ACC112 (cell line): ENCODE data around the gene FSIP1.

Experiments used
- H2AFZ ChIP-seq: fragments of 200-600 bp; sonication (generic); one replicate; pipeline ENCODE4 v1.6.0; 2017; ENCODE audit warnings: antibody characterized with exemption, low read length; ENCODE audit not compliant: unreplicated experiment
- H3K27ac ChIP-seq: fragments of 200-600 bp; sonication (generic); 2 replicates; pipeline ENCODE4 v1.5.1; 2014; ENCODE audit warnings: low read depth, mild to moderate bottlenecking, antibody characterized with exemption, low read length, moderate library complexity
- H3K27me3 ChIP-seq: fragments of 200-600 bp; sonication (generic); 2 replicates; pipeline ENCODE4 v1.6.1; 2014; ENCODE audit warnings: mild to moderate bottlenecking, antibody characterized with exemption, low read length, moderate library complexity, mixed read lengths; ENCODE audit not compliant: insufficient read depth
- H3K36me3 ChIP-seq: fragments of 200-600 bp; sonication (generic); 2 replicates; pipeline ENCODE4 v1.6.1; 2016; ENCODE audit warnings: mild to moderate bottlenecking, antibody characterized with exemption, low read length, moderate library complexity, mixed read lengths; ENCODE audit not compliant: insufficient read depth
- H3K4me1 ChIP-seq: fragments of 200-600 bp; sonication (generic); one replicate; pipeline ENCODE4 v1.6.1; 2016; ENCODE audit warnings: low read length, mixed read lengths; ENCODE audit not compliant: insufficient read depth, unreplicated experiment, control insufficient read depth
- H3K4me3 ChIP-seq: fragments of 200-600 bp; sonication (generic); 2 replicates; pipeline ENCODE4 v1.5.1; 2014; ENCODE audit warnings: mild to moderate bottlenecking, low read depth, low read length
- H3K79me2 ChIP-seq: fragments of 200-600 bp; sonication (generic); one replicate; pipeline ENCODE4 v1.6.0; 2016; ENCODE audit warnings: low read length; ENCODE audit not compliant: control insufficient read depth, unreplicated experiment, insufficient read depth

The FSIP1 gene

DNA sequence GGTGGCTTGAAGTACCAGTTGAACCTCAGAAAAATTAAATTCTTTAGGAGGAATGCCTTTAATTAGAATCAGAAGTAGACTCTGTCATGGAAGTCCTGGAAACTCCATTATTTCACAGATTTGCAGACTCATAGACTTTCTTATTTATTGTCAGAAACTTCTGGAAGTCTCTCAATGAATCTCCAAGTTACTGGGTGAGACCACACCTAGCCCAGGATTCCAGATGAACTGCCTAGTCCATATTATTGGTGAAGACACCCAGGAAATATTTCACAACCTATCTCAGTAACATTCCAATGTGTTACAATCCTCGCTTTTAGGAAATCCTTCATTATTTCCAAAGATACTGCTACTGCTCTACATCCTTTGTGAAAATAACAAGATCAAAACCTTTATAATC lies 208.2 kb downstream of the FSIP1 start:
- no peaks in the 10 kb centered on the region for H3K79me2 ChIP-seq
- H2AFZ ChIP-seq: no peak overlapping the region
- H3K27ac ChIP-seq: no peak overlapping the region
- H3K4me1 ChIP-seq: peaks cover 7% of the 10 kb centered on the region
- H3K27me3 ChIP-seq: no peaks in the 10 kb centered on the region
- H3K4me3 ChIP-seq: no peak overlapping the region
- H3K36me3 ChIP-seq: no peaks in the 10 kb centered on the region

DNA sequence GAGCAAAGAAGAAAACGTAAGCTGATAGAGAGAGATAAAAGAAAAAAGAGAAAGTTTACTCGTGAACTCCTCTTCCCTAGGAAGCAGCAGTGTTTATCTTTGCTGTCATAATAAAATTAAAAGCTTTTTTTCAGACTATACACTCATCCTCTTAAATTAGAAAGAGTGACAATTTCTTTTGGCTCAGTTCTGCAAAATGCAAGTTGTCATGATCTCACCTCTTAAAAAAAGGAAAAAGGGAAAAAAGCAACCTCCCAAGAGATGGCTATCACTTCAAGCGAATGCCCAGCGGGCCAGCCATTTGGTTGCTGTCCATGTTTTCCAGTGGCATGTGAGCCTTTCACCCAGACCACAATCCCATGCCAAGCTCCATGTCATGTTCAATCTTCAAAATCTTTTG lies 208.8 kb downstream of the FSIP1 start:
- H3K27ac ChIP-seq: no peak overlapping the region
- H2AFZ ChIP-seq: no peak overlapping the region
- no peak overlapping the region for H3K4me3 ChIP-seq
- H3K36me3 ChIP-seq: no peaks in the 10 kb centered on the region
- H3K79me2 ChIP-seq: no peaks in the 10 kb centered on the region
- H3K4me1 ChIP-seq: peaks cover 4% of the 10 kb centered on the region
- H3K27me3 ChIP-seq: no peaks in the 10 kb centered on the region

DNA sequence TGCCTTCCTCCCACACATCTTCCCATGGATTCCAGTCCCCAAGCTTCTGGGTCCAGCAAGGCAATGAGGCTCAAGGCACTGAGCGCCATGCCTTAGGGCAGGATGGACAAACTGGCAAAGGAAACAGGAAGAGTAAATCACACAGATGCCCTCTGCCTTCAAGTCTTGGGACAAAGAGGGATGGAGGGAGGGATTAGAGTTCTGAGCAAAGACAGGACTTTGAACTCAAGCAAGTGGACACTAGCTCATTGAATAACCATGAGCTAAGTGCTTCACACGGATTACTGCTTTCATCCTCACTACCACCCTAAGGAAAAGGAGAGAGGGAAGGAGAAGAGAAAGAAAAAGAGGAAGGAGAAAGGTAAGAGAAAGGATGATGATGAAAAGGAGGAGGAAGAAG lies 209.4 kb downstream of the FSIP1 start:
- H3K27me3 ChIP-seq: no peaks in the 10 kb centered on the region
- H3K79me2 ChIP-seq: no peaks in the 10 kb centered on the region
- H3K4me1 ChIP-seq: no peaks in the 10 kb centered on the region
- H3K4me3 ChIP-seq: no peak overlapping the region
- H3K27ac ChIP-seq: no peak overlapping the region
- H3K36me3 ChIP-seq: no peaks in the 10 kb centered on the region
- H2AFZ ChIP-seq: no peak overlapping the region

DNA sequence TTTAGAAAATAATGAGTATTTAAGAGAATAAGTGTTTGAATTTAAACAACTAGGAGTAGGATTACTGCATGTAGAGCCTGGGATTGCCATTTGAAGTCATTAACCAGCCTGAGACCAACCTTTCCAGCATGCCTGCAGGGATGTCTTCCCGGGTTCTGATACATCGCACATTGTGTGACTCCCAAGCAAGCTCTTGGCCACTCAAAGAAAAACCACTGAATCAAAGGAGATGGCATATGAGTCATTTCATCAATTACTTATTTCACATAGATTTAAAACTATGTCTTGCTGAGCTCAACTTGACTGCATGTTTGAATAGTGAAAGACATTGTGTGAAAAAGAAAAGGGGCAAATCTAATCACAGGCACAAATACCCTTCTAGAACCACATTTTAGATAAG lies 216.8 kb downstream of the FSIP1 start:
- no peak overlapping the region for H2AFZ ChIP-seq
- no peak overlapping the region for H3K4me3 ChIP-seq
- H3K4me1 ChIP-seq: no peaks in the 10 kb centered on the region
- H3K36me3 ChIP-seq: no peaks in the 10 kb centered on the region
- no peak overlapping the region for H3K27ac ChIP-seq
- no peaks in the 10 kb centered on the region for H3K27me3 ChIP-seq
- no peaks in the 10 kb centered on the region for H3K79me2 ChIP-seq

DNA sequence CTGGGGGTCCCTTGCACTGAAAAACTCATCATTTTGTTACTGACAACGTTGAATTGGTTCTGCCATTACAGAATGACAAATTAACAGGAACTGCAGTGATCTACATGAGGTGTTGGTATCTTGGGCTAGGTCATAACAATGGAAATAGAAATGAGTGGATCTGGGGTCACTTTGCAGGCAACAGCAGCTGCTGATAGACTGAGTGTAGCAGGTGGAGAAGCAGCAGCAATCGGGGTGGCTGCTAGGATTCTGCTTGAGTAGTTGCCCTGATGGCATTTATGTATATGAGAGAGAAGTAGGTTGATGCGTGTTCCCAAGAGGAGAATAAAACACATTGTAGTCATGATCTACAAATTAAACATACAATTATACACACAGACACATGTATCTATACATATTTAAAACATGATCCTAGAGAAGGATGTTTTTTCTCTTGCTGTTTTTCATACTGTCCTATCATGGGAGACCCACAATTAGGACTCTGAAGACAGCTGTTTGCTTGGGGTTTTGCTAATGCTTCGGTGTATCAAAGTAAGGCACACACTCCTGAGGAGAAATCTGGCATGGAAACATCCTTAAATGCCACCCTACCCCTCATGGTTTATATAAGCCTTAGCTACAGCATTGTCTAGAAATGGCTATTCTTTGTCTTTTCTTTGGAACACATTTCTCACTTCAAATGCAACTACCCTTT lies 217.5 kb downstream of the FSIP1 start:
- H3K27ac ChIP-seq: no peak overlapping the region
- H3K27me3 ChIP-seq: no peaks in the 10 kb centered on the region
- H3K36me3 ChIP-seq: no peaks in the 10 kb centered on the region
- no peaks in the 10 kb centered on the region for H3K79me2 ChIP-seq
- no peak overlapping the region for H3K4me3 ChIP-seq
- H2AFZ ChIP-seq: no peak overlapping the region
- H3K4me1 ChIP-seq: no peaks in the 10 kb centered on the region

DNA sequence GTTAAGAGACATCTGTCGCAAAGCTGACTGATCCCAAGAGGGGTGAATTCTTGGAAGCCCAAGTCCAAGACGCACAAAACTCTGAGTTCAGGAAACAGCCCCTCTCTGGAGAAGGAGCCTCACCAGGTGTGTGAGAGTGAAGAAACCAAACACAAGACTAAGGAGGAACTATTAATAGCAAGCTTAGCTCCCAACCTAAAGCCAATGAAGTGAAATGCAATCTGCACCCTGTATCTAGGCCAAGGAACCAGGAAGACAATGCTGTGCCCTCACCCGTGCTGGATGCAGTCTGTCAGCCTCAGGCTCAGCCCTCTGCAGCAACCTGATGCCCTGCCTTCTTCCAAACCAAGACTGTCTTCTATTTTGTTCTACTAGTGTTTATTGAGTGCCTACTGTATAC lies 224.2 kb downstream of the FSIP1 start:
- Histone ChIP-seq H3K79me2 (no peaks in the 10 kb centered on the region), H3K27ac (no peak overlapping the region), H2AFZ (no peak overlapping the region), H3K36me3 (no peaks in the 10 kb centered on the region), H3K4me3 (no peak overlapping the region), H3K27me3 (no peaks in the 10 kb centered on the region), H3K4me1 (no peaks in the 10 kb centered on the region)

DNA sequence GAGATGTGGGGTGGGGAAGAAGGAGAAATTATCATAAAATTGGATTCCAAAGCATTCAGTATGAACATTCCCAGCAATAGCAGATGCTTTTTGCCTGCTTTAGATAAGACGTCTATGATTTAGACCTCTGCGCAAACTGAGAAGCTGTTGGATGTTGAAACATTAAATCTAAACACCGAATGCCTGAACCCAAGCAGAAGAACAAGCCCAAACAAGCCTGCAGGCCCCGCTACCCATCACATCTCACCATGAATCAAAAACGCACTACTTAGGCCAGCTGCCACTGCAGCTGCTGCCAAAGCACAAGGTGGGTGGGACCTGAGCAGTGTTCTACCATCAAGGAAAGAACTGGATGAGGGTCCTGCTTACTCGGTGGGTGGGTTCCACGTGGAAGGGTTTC lies 226.2 kb downstream of the FSIP1 start:
- no peak overlapping the region for H3K4me3 ChIP-seq
- no peaks in the 10 kb centered on the region for H3K79me2 ChIP-seq
- no peaks in the 10 kb centered on the region for H3K36me3 ChIP-seq
- H2AFZ ChIP-seq: no peak overlapping the region
- H3K27ac ChIP-seq: no peak overlapping the region
- no peaks in the 10 kb centered on the region for H3K27me3 ChIP-seq
- H3K4me1 ChIP-seq: no peaks in the 10 kb centered on the region

DNA sequence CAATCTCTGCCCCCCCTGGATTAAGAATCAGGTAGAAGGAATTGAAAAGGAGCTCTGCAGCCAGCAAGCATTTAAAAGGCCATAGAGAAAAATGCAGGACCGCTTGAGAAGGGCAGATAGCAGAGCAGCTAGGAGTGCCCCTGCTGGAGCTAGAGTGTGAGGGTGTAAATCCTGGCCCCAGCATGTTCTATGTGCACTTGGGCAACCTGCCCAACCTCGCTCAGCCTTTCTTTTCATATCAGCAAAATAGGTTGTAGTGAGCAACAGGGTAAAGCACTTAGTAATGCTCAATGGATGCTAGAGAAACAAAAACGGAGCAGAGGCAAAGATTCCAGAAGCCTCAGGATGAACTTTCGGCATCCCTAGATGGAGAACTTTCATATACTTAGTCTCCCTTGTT lies 226.8 kb downstream of the FSIP1 start:
- Histone ChIP-seq H3K4me1 (no peaks in the 10 kb centered on the region), H3K79me2 (no peaks in the 10 kb centered on the region), H3K27ac (no peak overlapping the region), H3K4me3 (no peak overlapping the region), H3K36me3 (no peaks in the 10 kb centered on the region), H2AFZ (no peak overlapping the region), H3K27me3 (peaks cover 3% of the 10 kb centered on the region; the same call in 1 of the 2 replicates)

DNA sequence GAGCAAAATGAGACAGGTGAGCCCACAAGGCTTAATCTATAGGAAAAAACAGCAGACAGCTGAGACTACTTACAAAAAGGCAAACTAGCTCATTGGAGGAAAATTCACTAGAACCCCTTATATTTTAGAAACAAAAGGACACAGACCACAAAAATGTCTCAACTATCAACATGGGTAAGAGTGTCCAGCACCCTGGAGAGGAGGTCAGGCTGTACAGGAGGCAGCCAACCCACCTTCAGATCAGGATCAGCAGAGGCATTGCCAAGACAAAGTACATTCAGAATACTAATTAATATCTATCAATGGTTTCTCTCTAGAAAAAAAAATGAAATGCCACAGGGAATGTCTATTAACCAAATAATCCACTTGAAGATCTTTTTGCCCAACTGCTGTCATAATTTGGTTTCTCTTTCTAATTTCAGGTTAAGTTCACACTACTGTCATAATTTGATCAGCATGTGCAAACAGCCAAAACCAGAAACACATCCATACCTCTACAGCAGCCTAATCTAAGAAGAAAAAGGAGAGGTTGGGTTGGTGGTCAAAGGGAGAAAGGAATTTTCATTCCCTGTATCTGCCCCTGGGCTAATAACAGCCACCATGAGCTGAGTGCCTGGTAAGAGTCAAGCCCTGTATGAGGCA lies 227.8 kb downstream of the FSIP1 start:
- H3K27ac ChIP-seq: no peak overlapping the region
- no peak overlapping the region for H3K4me3 ChIP-seq
- H3K79me2 ChIP-seq: no peaks in the 10 kb centered on the region
- no peaks in the 10 kb centered on the region for H3K4me1 ChIP-seq
- H3K27me3 ChIP-seq: peaks cover 5% of the 10 kb centered on the region; the same call in 1 of the 2 replicates
- H2AFZ ChIP-seq: no peak overlapping the region
- H3K36me3 ChIP-seq: no peaks in the 10 kb centered on the region

DNA sequence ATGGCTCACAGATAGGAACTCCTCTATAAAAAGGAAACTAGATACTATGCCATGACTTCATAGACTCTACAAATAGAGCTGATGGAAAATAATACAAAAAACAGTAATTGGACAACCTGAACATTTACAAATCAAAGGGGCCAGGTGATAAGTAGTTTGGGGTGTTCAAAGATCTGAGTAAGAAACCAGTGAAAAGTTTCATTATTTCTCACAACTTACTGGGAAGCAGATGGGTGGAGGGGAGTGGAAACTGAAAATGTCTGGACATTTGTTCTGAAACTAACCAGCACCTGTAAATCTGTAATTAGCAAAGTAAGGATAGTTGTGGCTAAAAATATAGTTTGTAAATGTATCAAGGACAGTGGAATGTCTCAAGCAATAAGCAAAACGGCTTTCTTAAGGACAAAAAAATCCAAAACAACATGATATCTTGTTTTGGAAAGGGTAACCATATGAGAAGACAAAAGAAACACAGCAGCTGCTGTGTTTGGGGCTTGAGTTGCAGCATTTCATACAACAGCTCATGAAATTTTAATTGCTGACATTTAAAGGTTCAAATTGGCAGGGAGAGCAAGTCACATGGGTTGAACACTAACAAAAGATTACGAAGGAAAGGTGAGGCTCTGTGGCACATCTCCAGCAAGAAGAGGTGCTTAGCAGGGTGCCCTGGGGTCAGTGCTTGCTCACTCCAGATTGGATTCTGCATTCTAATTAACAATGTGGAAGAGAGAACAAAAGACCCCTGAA lies 228.5 kb downstream of the FSIP1 start:
- Histone ChIP-seq H3K4me3 (no peak overlapping the region), H3K27me3 (peaks cover 10% of the 10 kb centered on the region; the same call in 1 of the 2 replicates), H3K79me2 (no peaks in the 10 kb centered on the region), H2AFZ (no peak overlapping the region), H3K4me1 (no peaks in the 10 kb centered on the region), H3K36me3 (no peaks in the 10 kb centered on the region), H3K27ac (no peak overlapping the region)

DNA sequence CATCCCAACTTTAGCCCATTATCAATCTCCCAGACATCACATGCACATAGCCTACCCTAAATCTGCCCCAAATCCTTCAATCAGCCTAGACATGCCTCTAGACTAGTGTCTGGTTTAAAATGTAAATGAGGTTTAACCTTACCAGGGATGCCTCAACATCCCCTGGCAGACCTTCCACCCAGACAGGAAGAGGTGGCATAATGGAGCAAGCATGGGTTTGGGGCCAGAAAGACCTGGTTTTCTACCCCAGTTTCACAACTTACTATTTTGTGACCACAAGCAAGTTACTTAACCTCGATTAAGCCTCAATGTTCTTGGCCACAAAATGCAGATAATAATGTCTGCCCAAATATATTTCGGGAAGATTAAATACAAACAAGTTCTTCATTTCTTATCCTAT lies 230.1 kb downstream of the FSIP1 start:
- no peaks in the 10 kb centered on the region for H3K79me2 ChIP-seq
- no peaks in the 10 kb centered on the region for H3K4me1 ChIP-seq
- H3K4me3 ChIP-seq: no peak overlapping the region
- H3K36me3 ChIP-seq: no peaks in the 10 kb centered on the region
- no peak overlapping the region for H3K27ac ChIP-seq
- peaks cover 10% of the 10 kb centered on the region; the same call in 1 of the 2 replicates for H3K27me3 ChIP-seq
- no peak overlapping the region for H2AFZ ChIP-seq
